Uterus (tissue), 4 donors: ENCODE results near the gene CGNL1. TPM values are rescaled to one million over a fixed set of nuclear protein-coding genes. Genes with fewer than 3 reads are reported as not detected.

ENCODE experiments used
- DNase-seq, 2 donors: peaks; one replicate each; pipeline ENCODE4 v3.0.0-alpha.2; 2019 to 2020
- H3K27ac ChIP-seq, 2 donors: fragments of 200-600 bp; sonication (generic); 1 replicate in 1 of 2; 2 replicates in 1 of 2; pipeline ENCODE4 v1.5.1; 2016 to 2018
- H3K27me3 ChIP-seq, 2 donors: fragments of 200-600 bp; sonication (generic); one replicate each; pipeline ENCODE4 v1.5.1; 2018 to 2019; ENCODE audit warnings: control low read depth in 1 of 2
- H3K36me3 ChIP-seq, 2 donors: fragments of 200-600 bp; sonication (generic); one replicate each; pipeline ENCODE4 v1.5.1; 2019; ENCODE audit warnings: control low read depth in 1 of 2
- H3K4me1 ChIP-seq, 2 donors: fragments of 200-600 bp; sonication (generic); one replicate each; pipeline ENCODE4 v1.5.1; 2018 to 2019; ENCODE audit warnings: control low read depth in 1 of 2
- H3K4me3 ChIP-seq, 2 donors: fragments of 200-600 bp; sonication (generic); 1 replicate in 1 of 2; 2 replicates in 1 of 2; pipeline ENCODE4 v1.5.1; 2018 to 2019; ENCODE audit warnings: mild to moderate bottlenecking in 1 of 2
- H3K9me3 ChIP-seq, 2 donors: fragments of 200-600 bp; sonication (generic); one replicate each; pipeline ENCODE4 v1.5.1; 2019; ENCODE audit warnings: control low read depth in 1 of 2
- CTCF ChIP-seq, 4 experiments: fragments of 200-600 bp in 2 of 4; fragments of 450-650 bp in 2 of 4; sonication (generic) in 2 of 4; IDR thresholded peaks; one replicate each; pipeline ENCODE4 v1.5.1; 2016 to 2019; ENCODE audit warnings: antibody characterized with exemption in 4 of 4, mild to moderate bottlenecking in 2 of 4, moderate library complexity in 1 of 4
- POLR2A ChIP-seq, 2 donors: fragments of 450-650 bp; IDR thresholded peaks; one replicate each; pipeline ENCODE4 v1.6.1; 2016; ENCODE audit warnings: antibody characterized with exemption in 2 of 2, mild to moderate bottlenecking in 1 of 2, moderate library complexity in 1 of 2
- intact Hi-C: fragments of 100-400 bp; cut with DNase I; formaldehyde crosslinking; loops from one replicate; pipeline ENCODE4 v1.15.1; 2023; ENCODE audit warnings: low total_unique reads
- total RNA-seq, 4 donors: library from RNA; depleted of rRNA in 3 of 4; stranded (reverse); fragments of >200 nt in 3 of 4; gene quantifications; one replicate each; pipeline versions ENCODE4 v1.1.0 to v1.2.4, GENCODE V29; 2014 to 2023
- donor health status: DM: yes; HTN: yes; CAD: no.

The CGNL1 gene
- total RNA-seq, 4 donors from 2014 or later, result 15.1 to 74.4 (median 31.7) TPM

DNA sequence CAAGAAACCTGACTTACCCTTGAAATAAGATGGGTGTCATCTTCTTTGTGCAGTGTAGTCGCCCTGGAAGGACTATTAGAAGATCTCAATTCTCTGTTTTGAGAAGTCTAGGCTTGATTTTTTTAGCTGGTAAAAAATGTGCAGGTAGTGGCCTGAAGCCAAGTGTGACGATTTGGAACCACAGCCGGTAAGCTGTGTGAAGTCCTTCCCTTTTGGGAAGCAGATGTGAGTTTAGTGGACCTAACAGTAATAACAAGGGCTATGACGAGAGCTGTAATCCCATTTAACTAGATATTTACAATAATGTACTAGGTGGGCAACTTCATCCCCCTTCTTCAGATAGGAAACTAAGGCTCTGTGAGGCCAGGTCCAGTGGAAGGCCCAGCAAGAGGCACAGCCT lies 133.7 kb downstream of the CGNL1 start:
- no peaks in the 10 kb centered on the region for H3K4me1 ChIP-seq

DNA sequence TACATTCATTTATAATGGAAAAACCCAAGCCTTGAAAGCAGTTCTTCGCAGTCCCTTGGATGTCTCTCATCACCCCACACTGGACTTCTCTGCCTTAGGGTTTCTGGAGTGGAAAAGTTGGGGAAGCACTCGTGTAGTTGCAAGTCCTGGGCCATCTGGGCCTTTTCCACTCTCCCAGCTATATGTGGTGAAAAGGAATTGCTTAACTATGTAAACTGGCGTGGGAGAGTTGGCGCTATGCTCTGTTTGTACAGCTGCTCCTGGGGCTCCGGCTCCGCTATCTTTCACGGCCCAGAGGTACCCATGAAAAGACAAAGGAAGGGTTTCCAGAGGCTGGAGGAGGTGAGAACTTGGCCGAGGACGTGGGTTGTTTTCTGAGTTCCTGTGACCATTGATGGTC lies 134.3 kb downstream of the CGNL1 start:
- H3K9me3 ChIP-seq, result no peaks in the 10 kb centered on the region
- no peak for TF ChIP-seq POLR2A (IDR thresholded peaks at IDR 0.05)
- no peak for TF ChIP-seq CTCF (IDR thresholded peaks at IDR 0.05)
- intact Hi-C loops, result no loop called here
- no peak for DNase-seq
- no peak overlapping the region for H3K4me3 ChIP-seq
- no peaks in the 10 kb centered on the region for H3K4me1 ChIP-seq
- no peak overlapping the region for H3K27ac ChIP-seq
- no peaks in the 10 kb centered on the region for H3K27me3 ChIP-seq
- H3K36me3 ChIP-seq, result no peaks in the 10 kb centered on the region

More for the DNA sequence above, 133.7 kb downstream of the CGNL1 start:
- Histone ChIP-seq H3K27ac (no peak overlapping the region), H3K36me3 (no peaks in the 10 kb centered on the region), H3K27me3 (no peaks in the 10 kb centered on the region), H3K9me3 (no peaks in the 10 kb centered on the region), H3K4me3 (no peak overlapping the region)
- no peak for TF ChIP-seq CTCF (IDR thresholded peaks at IDR 0.05)
- no peak for TF ChIP-seq POLR2A (IDR thresholded peaks at IDR 0.05)
- intact Hi-C loops, result no loop called here
- no peak for DNase-seq

DNA sequence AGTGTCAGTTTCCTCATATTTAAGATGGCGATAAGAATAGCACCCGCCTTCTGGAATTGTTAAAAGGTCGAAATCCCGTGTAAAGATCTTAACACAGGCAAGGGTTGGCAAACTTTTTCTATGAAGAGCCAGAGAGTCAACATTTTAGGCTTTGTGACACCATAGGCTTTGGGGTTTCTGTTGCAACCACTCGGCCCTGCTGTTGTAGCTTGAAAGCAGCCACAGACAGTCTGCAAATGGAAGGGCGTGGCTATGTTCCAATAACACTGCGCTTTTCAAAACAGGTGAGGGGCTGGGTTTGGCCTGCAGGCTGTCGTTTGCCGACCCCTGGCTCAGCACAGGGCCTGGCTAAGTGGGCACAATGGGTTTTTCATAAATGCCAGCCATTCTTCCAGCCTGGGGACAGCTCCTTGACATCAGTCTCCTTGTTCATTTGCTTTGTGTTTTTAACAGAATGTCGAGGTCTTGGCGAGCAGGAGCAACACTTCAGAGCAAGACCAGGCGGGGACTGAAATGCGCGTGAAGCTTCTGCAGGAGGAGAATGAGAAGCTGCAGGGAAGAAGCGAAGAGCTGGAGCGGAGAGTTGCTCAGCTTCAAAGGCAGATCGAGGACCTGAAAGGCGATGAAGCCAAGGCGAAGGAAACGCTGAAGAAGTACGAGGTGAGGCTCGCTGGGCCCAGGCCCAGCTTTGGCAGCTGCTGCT lies 140.2 kb downstream of the CGNL1 start:
- Histone ChIP-seq H3K4me3 (no peak overlapping the region), H3K27ac (no peak overlapping the region), H3K36me3 (no peaks in the 10 kb centered on the region), H3K4me1 (no peaks in the 10 kb centered on the region), H3K27me3 (no peaks in the 10 kb centered on the region), H3K9me3 (no peaks in the 10 kb centered on the region)
- TF ChIP-seq CTCF (IDR thresholded peaks at IDR 0.05), result no peak
- no peak for TF ChIP-seq POLR2A (IDR thresholded peaks at IDR 0.05)
- no peak for DNase-seq
- intact Hi-C loops, result no loop called here

DNA sequence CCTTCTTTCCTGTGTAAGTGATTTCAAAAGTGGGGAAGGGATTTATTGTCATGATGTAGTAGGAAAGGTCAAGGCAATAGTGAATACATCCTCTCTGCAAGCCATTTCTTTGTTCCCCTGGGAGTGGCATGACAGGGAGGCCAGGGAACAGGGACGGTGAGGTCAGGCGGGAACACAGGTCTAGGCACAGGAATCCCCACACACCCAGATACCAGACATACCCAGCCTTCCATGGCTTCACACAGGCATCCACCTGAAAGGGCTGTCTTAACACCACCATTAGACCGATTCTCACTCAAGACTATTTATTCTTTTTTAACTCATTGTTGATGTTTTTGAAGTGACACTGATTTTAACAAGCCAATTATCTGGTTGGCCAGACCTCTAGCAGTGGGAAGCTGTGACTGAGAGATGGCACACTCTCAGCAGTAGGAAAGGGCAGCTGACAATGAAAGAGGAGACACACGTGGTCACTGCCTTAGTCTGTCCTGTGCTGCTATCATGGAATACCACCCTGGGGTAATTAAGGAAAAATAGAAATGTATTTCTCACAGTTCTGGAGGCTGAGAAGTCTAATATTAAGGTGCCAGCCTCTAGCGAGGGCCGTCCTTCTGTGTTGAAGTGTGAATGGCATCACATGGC lies 140.8 kb downstream of the CGNL1 start:
- Histone ChIP-seq H3K4me3 (no peak overlapping the region), H3K4me1 (no peaks in the 10 kb centered on the region), H3K27ac (no peak overlapping the region), H3K9me3 (no peaks in the 10 kb centered on the region), H3K36me3 (no peaks in the 10 kb centered on the region), H3K27me3 (no peaks in the 10 kb centered on the region)
- intact Hi-C loops, result no loop called here
- TF ChIP-seq POLR2A (IDR thresholded peaks at IDR 0.05) (no peak), CTCF (IDR thresholded peaks at IDR 0.05) (no peak)
- DNase-seq, result no peak

GRCh38 chr15:57518779-57519405 lies 142.6 kb downstream of the CGNL1 start:
- Histone ChIP-seq H3K4me3 (no peak overlapping the region), H3K36me3 (no peaks in the 10 kb centered on the region), H3K4me1 (no peaks in the 10 kb centered on the region), H3K9me3 (no peaks in the 10 kb centered on the region), H3K27ac (no peak overlapping the region), H3K27me3 (no peaks in the 10 kb centered on the region)
- no peak for DNase-seq
- TF ChIP-seq CTCF (IDR thresholded peaks at IDR 0.05), result no peak
- TF ChIP-seq POLR2A (IDR thresholded peaks at IDR 0.05), result no peak
- intact Hi-C loops, result no loop called here
